ENCODE measurements around the gene MAP3K20.
"Not testable (repeated sequence)": the region's sequence is repeated elsewhere in the genome, so short reads cannot be mapped to it uniquely, and the experiment has no call there.

Gene MAP3K20

GRCh38 chr2:173075781-173076580 lies at the start of gene MAP3K20:
Gene MAP3K20 (plus strand): TSS chr2:173075846. CDS start chr2:173091032, 15,186 bp downstream.
- DNase-seq (ENCODE audit: low read depth, low spot score) = no peak

- no peak for DNase-seq (ENCODE audit: low read depth, low spot score)
Observed at GRCh38 chr2:173026479-173026878, 49.2 kb upstream of the MAP3K20 start.

GRCh38 chr2:173027181-173028128 lies 48.2 kb upstream of the MAP3K20 start:
- peak; percentile 90 for DNase-seq (ENCODE audit: low read depth, low spot score)

GRCh38 chr2:173028141-173028540 lies 47.5 kb upstream of the MAP3K20 start:
- no peak for DNase-seq (ENCODE audit: low read depth, low spot score)

- no peak for DNase-seq (ENCODE audit: low read depth, low spot score)
Observed at GRCh38 chr2:173028671-173029070, 47.0 kb upstream of the MAP3K20 start.

- no peak for DNase-seq (ENCODE audit: low read depth, low spot score)
Observed at GRCh38 chr2:173030561-173031490, 44.8 kb upstream of the MAP3K20 start.

GRCh38 chr2:173032032-173032431 lies 43.6 kb upstream of the MAP3K20 start:
- DNase-seq (ENCODE audit: low read depth, low spot score) = no peak

GRCh38 chr2:173033084-173033483 lies 42.6 kb upstream of the MAP3K20 start:
- DNase-seq (ENCODE audit: low read depth, low spot score) = no peak

- DNase-seq (ENCODE audit: low read depth, low spot score) = no peak
Observed at GRCh38 chr2:173034143-173034542, 41.5 kb upstream of the MAP3K20 start.

- no peak for DNase-seq (ENCODE audit: low read depth, low spot score)
Observed at GRCh38 chr2:173037245-173038120, 38.2 kb upstream of the MAP3K20 start.

GRCh38 chr2:173038257-173038656 lies 37.4 kb upstream of the MAP3K20 start:
- not testable (repeated sequence) for DNase-seq (ENCODE audit: low read depth, low spot score)

GRCh38 chr2:173040729-173041128 lies 34.9 kb upstream of the MAP3K20 start:
- no peak for DNase-seq (ENCODE audit: low read depth, low spot score)

GRCh38 chr2:173043476-173043875 lies 32.2 kb upstream of the MAP3K20 start:
- DNase-seq (ENCODE audit: low read depth, low spot score) = no peak

GRCh38 chr2:173043897-173044519 lies 31.6 kb upstream of the MAP3K20 start:
- no peak for DNase-seq (ENCODE audit: low read depth, low spot score)

- DNase-seq (ENCODE audit: low read depth, low spot score) = no peak
Observed at GRCh38 chr2:173044686-173045085, 31.0 kb upstream of the MAP3K20 start.

- no peak for DNase-seq (ENCODE audit: low read depth, low spot score)
Observed at GRCh38 chr2:173045181-173045580, 30.5 kb upstream of the MAP3K20 start.

- no peak for DNase-seq (ENCODE audit: low read depth, low spot score)
Observed at GRCh38 chr2:173048522-173048896, 27.1 kb upstream of the MAP3K20 start.

- peak; percentile 85 for DNase-seq (ENCODE audit: low read depth, low spot score)
Observed at GRCh38 chr2:173048897-173049661, 26.6 kb upstream of the MAP3K20 start.

GRCh38 chr2:173049831-173050230 lies 25.8 kb upstream of the MAP3K20 start:
- no peak for DNase-seq (ENCODE audit: low read depth, low spot score)
